Astrocyte (in vitro differentiated cells and primary cell): Measurements from ENCODE around the gene FAM124A. TPM values are rescaled to one million over a fixed set of nuclear protein-coding genes. Genes with fewer than 3 reads are reported as not detected.

ENCODE experiments used
- DNase-seq: peaks from one replicate; pipeline ENCODE4 v3.0.0-alpha.2; 2010; ENCODE audit warnings: low read depth
- FAIRE-seq: peaks from 2 replicates; lab custom pipeline; 2011; peaks lifted over from hg19 to GRCh38; lab: Jason Lieb, UNC
- H2AFZ ChIP-seq: 2 replicates; pipeline ENCODE4 v1.6.0; 2012; ENCODE audit warnings: low read depth, low read length, inconsistent platforms
- H3K27ac ChIP-seq: 2 replicates; pipeline ENCODE4 v1.5.1; 2011; ENCODE audit warnings: low read depth, low read length, inconsistent platforms
- H3K27me3 ChIP-seq: 2 replicates; pipeline ENCODE4 v1.6.0; 2011; ENCODE audit warnings: low read length, inconsistent platforms; ENCODE audit not compliant: insufficient read depth
- H3K36me3 ChIP-seq: 2 replicates; pipeline ENCODE4 v1.5.1; 2011; ENCODE audit warnings: low read length, inconsistent platforms; ENCODE audit not compliant: insufficient read depth
- H3K4me1 ChIP-seq: 2 replicates; pipeline ENCODE4 v1.5.1; 2011; ENCODE audit warnings: low read length, inconsistent platforms; ENCODE audit not compliant: insufficient read depth
- H3K4me2 ChIP-seq: 2 replicates; pipeline ENCODE4 v1.6.0; 2012; ENCODE audit warnings: low read length, inconsistent platforms
- H3K4me3 ChIP-seq: 2 replicates; pipeline ENCODE4 v1.5.1; 2011; ENCODE audit warnings: low read depth, mild to moderate bottlenecking, low read length, inconsistent platforms; ENCODE audit not compliant: insufficient read depth
- H3K79me2 ChIP-seq: 2 replicates; pipeline ENCODE4 v1.6.0; 2012; ENCODE audit warnings: mild to moderate bottlenecking, low read length, inconsistent platforms; ENCODE audit not compliant: insufficient read depth
- H3K9ac ChIP-seq: 2 replicates; pipeline ENCODE4 v1.6.0; 2012; ENCODE audit warnings: mild to moderate bottlenecking, low read length, inconsistent platforms
- H3K9me3 ChIP-seq: 2 replicates; pipeline ENCODE4 v1.5.1; 2012; ENCODE audit warnings: low read depth, mild to moderate bottlenecking, low read length, inconsistent platforms; ENCODE audit not compliant: insufficient read depth
- H4K20me1 ChIP-seq: 2 replicates; pipeline ENCODE4 v1.6.0; 2012; ENCODE audit warnings: low read length, inconsistent platforms; ENCODE audit not compliant: insufficient read depth
- H3K27ac Mint-ChIP-seq: one replicate; pipeline ENCODE4 v1.8.0; 2021; ENCODE audit warnings: mild to moderate bottlenecking, mixed read lengths; ENCODE audit not compliant: unreplicated experiment
- H3K27me3 Mint-ChIP-seq: one replicate; pipeline ENCODE4 v1.8.0; 2021; ENCODE audit warnings: low read depth, mixed read lengths; ENCODE audit not compliant: unreplicated experiment
- H3K36me3 Mint-ChIP-seq: one replicate; pipeline ENCODE4 v1.8.0; 2021; ENCODE audit warnings: low read depth, mixed read lengths; ENCODE audit not compliant: unreplicated experiment
- H3K4me1 Mint-ChIP-seq: one replicate; pipeline ENCODE4 v1.8.0; 2021; ENCODE audit warnings: low read depth, mixed read lengths; ENCODE audit not compliant: unreplicated experiment
- H3K4me3 Mint-ChIP-seq: one replicate; pipeline ENCODE4 v1.8.0; 2021; ENCODE audit warnings: mild to moderate bottlenecking, moderate library complexity, mixed read lengths; ENCODE audit not compliant: unreplicated experiment
- H3K9me3 Mint-ChIP-seq: one replicate; pipeline ENCODE4 v1.8.0; 2021; ENCODE audit warnings: mild to moderate bottlenecking, mixed read lengths; ENCODE audit not compliant: unreplicated experiment
- CTCF ChIP-seq: IDR thresholded peaks from 2 replicates; pipeline ENCODE4 v1.5.1; 2011; ENCODE audit warnings: low read depth, mild to moderate bottlenecking, inconsistent platforms, low read length, moderate library complexity; ENCODE audit not compliant: insufficient read depth
- EZH2 ChIP-seq: IDR thresholded peaks from 2 replicates; pipeline ENCODE4 v1.6.1; 2012; ENCODE audit warnings: mild to moderate bottlenecking, low read length, inconsistent platforms; ENCODE audit not compliant: insufficient read depth
- total RNA-seq: library from RNA; stranded (reverse); gene quantifications from 2 replicates; pipeline ENCODE4 v1.2.1, GENCODE V29; 2021

FAM124A gene
- total RNA-seq, 1 donor from 2014 or later: 1.1 TPM

- no peak overlapping the region for H3K27ac Mint-ChIP-seq
- no peak for FAIRE-seq
- DNase-seq: no peak
- Histone ChIP-seq H3K9me3 (no peaks in the 10 kb centered on the region), H3K27me3 (peaks cover 31% of the 10 kb centered on the region), H3K27ac (no peak overlapping the region), H3K36me3 (no peaks in the 10 kb centered on the region), H3K9ac (no peak overlapping the region), H3K4me3 (no peak overlapping the region), H2AFZ (no peak overlapping the region), H4K20me1 (no peaks in the 10 kb centered on the region), H3K4me2 (no peak overlapping the region), H3K79me2 (no peaks in the 10 kb centered on the region), H3K4me1 (peaks cover 4% of the 10 kb centered on the region)
- peaks cover 7% of the 10 kb centered on the region for H3K9me3 Mint-ChIP-seq
- H3K27me3 Mint-ChIP-seq: peaks cover 15% of the 10 kb centered on the region
- H3K36me3 Mint-ChIP-seq: no peaks in the 10 kb centered on the region
- H3K4me3 Mint-ChIP-seq: no peak overlapping the region
- TF ChIP-seq EZH2: no peak
- no peak for TF ChIP-seq CTCF
- peaks cover 3% of the 10 kb centered on the region for H3K4me1 Mint-ChIP-seq
Observed at GRCh38 chr13:51243227-51243626, 21.0 kb downstream of the FAM124A start.

GRCh38 chr13:51243832-51244231 is 21.6 kb downstream of the FAM124A start:
- Mint-ChIP-seq H3K9me3 (peaks cover 7% of the 10 kb centered on the region), H3K4me3 (no peak overlapping the region), H3K4me1 (peaks cover 3% of the 10 kb centered on the region), H3K27me3 (peaks cover 15% of the 10 kb centered on the region), H3K27ac (no peak overlapping the region), H3K36me3 (no peaks in the 10 kb centered on the region)
- Histone ChIP-seq H3K9me3 (no peaks in the 10 kb centered on the region), H3K4me2 (no peak overlapping the region), H3K4me1 (peaks cover 4% of the 10 kb centered on the region), H3K27me3 (peaks cover 31% of the 10 kb centered on the region), H3K27ac (no peak overlapping the region), H3K9ac (no peak overlapping the region), H3K36me3 (no peaks in the 10 kb centered on the region), H3K79me2 (no peaks in the 10 kb centered on the region), H3K4me3 (no peak overlapping the region), H4K20me1 (no peaks in the 10 kb centered on the region), H2AFZ (no peak overlapping the region)
- no peak for TF ChIP-seq CTCF
- TF ChIP-seq EZH2: no peak
- FAIRE-seq (no peak), DNase-seq (no peak)

- Histone ChIP-seq H3K27me3 (peaks cover 31% of the 10 kb centered on the region), H3K4me1 (peaks cover 4% of the 10 kb centered on the region), H3K27ac (no peak overlapping the region), H3K79me2 (no peaks in the 10 kb centered on the region), H3K4me3 (no peak overlapping the region), H3K9me3 (no peaks in the 10 kb centered on the region), H3K9ac (no peak overlapping the region), H4K20me1 (no peaks in the 10 kb centered on the region), H3K36me3 (no peaks in the 10 kb centered on the region), H3K4me2 (no peak overlapping the region), H2AFZ (no peak overlapping the region)
- TF ChIP-seq CTCF: no peak
- TF ChIP-seq EZH2: no peak
- H3K27ac Mint-ChIP-seq: no peak overlapping the region
- DNase-seq (no peak), FAIRE-seq (no peak)
- peaks cover 7% of the 10 kb centered on the region for H3K9me3 Mint-ChIP-seq
- H3K4me3 Mint-ChIP-seq: no peak overlapping the region
- peaks cover 15% of the 10 kb centered on the region for H3K27me3 Mint-ChIP-seq
- peaks cover 3% of the 10 kb centered on the region for H3K4me1 Mint-ChIP-seq
- H3K36me3 Mint-ChIP-seq: no peaks in the 10 kb centered on the region
Observed at GRCh38 chr13:51244637-51245405, 22.6 kb downstream of the FAM124A start.
